ENCODE results near the gene PRSS56.

Gene PRSS56

DNA sequence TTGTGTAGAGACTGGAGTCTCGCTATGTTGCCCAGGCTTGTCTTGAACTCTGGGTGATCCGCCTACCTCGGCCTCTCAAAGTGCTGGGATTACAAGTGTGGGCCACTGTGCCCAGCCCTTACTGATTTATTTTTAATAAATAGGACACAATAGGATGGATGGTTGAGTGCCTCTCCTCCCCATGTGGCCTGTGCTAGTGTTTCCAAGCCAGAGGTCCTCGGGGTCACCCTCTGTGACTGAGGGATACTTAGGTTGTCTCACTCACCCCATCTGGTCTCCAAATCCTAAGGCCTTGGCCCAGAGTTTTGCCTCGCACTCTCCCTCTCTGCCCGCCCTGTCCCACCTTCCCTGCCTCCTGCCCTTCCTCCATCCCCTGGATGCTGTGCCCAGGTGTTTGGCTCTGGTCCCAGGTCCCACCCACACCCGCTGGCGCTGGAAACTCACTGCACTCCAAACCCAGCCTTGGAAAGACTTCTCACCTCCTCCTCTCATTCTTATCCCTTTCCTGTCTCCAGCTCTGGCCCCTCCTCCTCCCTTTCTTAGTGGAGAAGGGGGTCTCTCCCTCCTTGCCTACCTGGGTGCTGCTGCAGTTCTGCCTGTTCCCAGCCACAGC is 27.8 kb upstream of the PRSS56 start:
- H3K4me3 ChIP-seq (ENCODE audit: low read depth, low read length), result peak overlapping the region; percentile 45
- WGBS (ENCODE audit: extremely low coverage, insufficient coverage, insufficient read length), result no CpG with 5 or more reads among the region's 8 CpGs
- no peak overlapping the region for H2BK5ac ChIP-seq (ENCODE audit: low read depth, low read length, poor library complexity)
- H4K8ac ChIP-seq (ENCODE audit: low read depth, low read length), result no peak overlapping the region
- no peak overlapping the region for H2BK120ac ChIP-seq (ENCODE audit: insufficient read depth, low read length, poor library complexity)
- H3K14ac ChIP-seq (ENCODE audit: low read length), result no peak overlapping the region
- H3K18ac ChIP-seq (ENCODE audit: low read length), result no peak overlapping the region
- no peak overlapping the region for H4K91ac ChIP-seq (ENCODE audit: low read depth, low read length)
- H3K27ac ChIP-seq (ENCODE audit: low read depth, low read length), result no peak overlapping the region
- H3K79me2 ChIP-seq (ENCODE audit: control insufficient read depth, insufficient read depth, low read length, poor library complexity), result no peaks in the 10 kb centered on the region
- no peak overlapping the region for H3K9ac ChIP-seq (ENCODE audit: low read length)
- H2AK5ac ChIP-seq (ENCODE audit: low read length), result no peak overlapping the region
- H2BK12ac ChIP-seq (ENCODE audit: low read length), result no peak overlapping the region
- peaks cover 4% of the 10 kb centered on the region for H3K9me3 ChIP-seq (ENCODE audit: insufficient read depth, low read depth, low read length)
- H4K12ac ChIP-seq (ENCODE audit: low read depth, low read length), result no peak overlapping the region
- H3K36me3 ChIP-seq (ENCODE audit: control insufficient read depth in 1 of 2, insufficient read depth in 2 of 2, low read length in 2 of 2), result no peaks in the 10 kb centered on the region
- no peak overlapping the region for H3K23ac ChIP-seq (ENCODE audit: low read length)
- DNase-seq, result no peak
- peaks cover 19% of the 10 kb centered on the region for H3K27me3 ChIP-seq (ENCODE audit: insufficient read depth, low read length)
- H3K4me2 ChIP-seq (ENCODE audit: low read length), result no peak overlapping the region
- H3K4me1 ChIP-seq (ENCODE audit: control insufficient read depth in 1 of 2, insufficient read depth in 2 of 2, low read length in 2 of 2), result no peaks in the 10 kb centered on the region
- no peak overlapping the region for H2AFZ ChIP-seq (ENCODE audit: insufficient read depth, low read length, poor library complexity)
- H3K4ac ChIP-seq (ENCODE audit: low read depth, low read length), result no peak overlapping the region
- no peaks in the 10 kb centered on the region for H3K79me1 ChIP-seq (ENCODE audit: low read length)

GRCh38 chr2:232492963-232493700 is 27.1 kb upstream of the PRSS56 start:
- no peak overlapping the region for H3K23ac ChIP-seq (ENCODE audit: low read length)

DNA sequence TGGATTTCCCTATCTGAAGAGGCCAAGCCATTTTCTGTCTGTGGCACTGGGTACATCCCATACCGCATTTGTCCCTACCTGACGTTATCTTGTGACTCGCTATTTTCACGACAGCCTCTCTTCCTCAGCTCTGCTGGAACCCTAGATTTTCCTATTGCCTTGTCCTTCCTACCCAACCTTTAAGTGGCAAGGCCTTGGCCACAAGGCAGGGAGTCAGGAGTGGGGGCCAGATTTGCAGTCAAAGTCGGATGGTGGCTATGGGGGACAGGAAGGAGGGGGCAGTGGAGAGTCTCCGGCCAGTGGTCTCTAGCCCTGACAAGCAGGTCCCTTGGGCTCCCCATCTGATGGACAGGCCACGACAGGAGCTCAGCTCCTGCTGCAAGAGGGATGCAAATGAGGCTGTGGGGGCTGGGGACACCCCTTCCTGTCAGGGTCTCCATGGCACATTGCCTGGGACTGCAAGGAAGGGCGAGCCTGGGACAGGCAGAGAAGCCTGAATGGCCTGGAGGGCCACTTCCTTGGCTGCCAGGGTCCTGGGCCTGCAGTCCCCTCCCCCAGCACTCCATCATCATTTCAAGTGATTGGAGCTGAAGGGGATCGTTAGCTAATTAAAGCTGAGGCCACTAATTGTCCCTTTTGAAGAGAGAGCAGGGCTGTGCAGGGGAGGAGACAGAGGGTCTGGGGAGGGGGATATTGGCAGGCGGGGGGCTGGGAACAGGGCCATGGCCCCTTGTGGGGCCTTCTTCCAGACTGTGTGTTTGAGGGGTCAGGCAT is 26.3 kb upstream of the PRSS56 start:
- no peak overlapping the region for H3K23ac ChIP-seq (ENCODE audit: low read length)
- no peak overlapping the region for H2BK5ac ChIP-seq (ENCODE audit: low read depth, low read length, poor library complexity)
- H4K91ac ChIP-seq (ENCODE audit: low read depth, low read length), result no peak overlapping the region
- peaks cover 4% of the 10 kb centered on the region for H3K9me3 ChIP-seq (ENCODE audit: insufficient read depth, low read depth, low read length)
- no peak overlapping the region for H3K14ac ChIP-seq (ENCODE audit: low read length)
- no peaks in the 10 kb centered on the region for H3K36me3 ChIP-seq (ENCODE audit: control insufficient read depth in 1 of 2, insufficient read depth in 2 of 2, low read length in 2 of 2)
- no peaks in the 10 kb centered on the region for H3K79me2 ChIP-seq (ENCODE audit: control insufficient read depth, insufficient read depth, low read length, poor library complexity)
- H3K4ac ChIP-seq (ENCODE audit: low read depth, low read length), result no peak overlapping the region
- no peaks in the 10 kb centered on the region for H3K79me1 ChIP-seq (ENCODE audit: low read length)
- H3K4me2 ChIP-seq (ENCODE audit: low read length), result no peak overlapping the region
- H3K27ac ChIP-seq (ENCODE audit: low read depth, low read length), result no peak overlapping the region
- H3K27me3 ChIP-seq (ENCODE audit: insufficient read depth, low read length), result peaks cover 3% of the 10 kb centered on the region
- H3K9ac ChIP-seq (ENCODE audit: low read length), result no peak overlapping the region
- WGBS (ENCODE audit: extremely low coverage, insufficient coverage, insufficient read length), result no CpG with 5 or more reads among the region's 10 CpGs
- H2BK120ac ChIP-seq (ENCODE audit: insufficient read depth, low read length, poor library complexity), result no peak overlapping the region
- H2AFZ ChIP-seq (ENCODE audit: insufficient read depth, low read length, poor library complexity), result no peak overlapping the region
- no peak for DNase-seq
- no peak overlapping the region for H2AK5ac ChIP-seq (ENCODE audit: low read length)
- H2BK12ac ChIP-seq (ENCODE audit: low read length), result no peak overlapping the region
- H3K4me1 ChIP-seq (ENCODE audit: control insufficient read depth in 1 of 2, insufficient read depth in 2 of 2, low read length in 2 of 2), result no peaks in the 10 kb centered on the region
- H4K12ac ChIP-seq (ENCODE audit: low read depth, low read length), result no peak overlapping the region
- H4K8ac ChIP-seq (ENCODE audit: low read depth, low read length), result no peak overlapping the region
- H3K4me3 ChIP-seq (ENCODE audit: low read depth, low read length), result no peak overlapping the region
- no peak overlapping the region for H3K18ac ChIP-seq (ENCODE audit: low read length)

More at GRCh38 chr2:232492963-232493700, 27.1 kb upstream of the PRSS56 start:
- H3K9ac ChIP-seq (ENCODE audit: low read length), result no peak overlapping the region
- H3K4ac ChIP-seq (ENCODE audit: low read depth, low read length), result no peak overlapping the region
- no peak overlapping the region for H4K12ac ChIP-seq (ENCODE audit: low read depth, low read length)
- no peak overlapping the region for H2BK12ac ChIP-seq (ENCODE audit: low read length)
- DNase-seq, result no peak
- no peak overlapping the region for H4K91ac ChIP-seq (ENCODE audit: low read depth, low read length)
- H2AFZ ChIP-seq (ENCODE audit: insufficient read depth, low read length, poor library complexity), result no peak overlapping the region
- no CpG with 5 or more reads among the region's 24 CpGs for WGBS (ENCODE audit: extremely low coverage, insufficient coverage, insufficient read length)
- H3K79me2 ChIP-seq (ENCODE audit: control insufficient read depth, insufficient read depth, low read length, poor library complexity), result no peaks in the 10 kb centered on the region
- no peaks in the 10 kb centered on the region for H3K79me1 ChIP-seq (ENCODE audit: low read length)
- no peak overlapping the region for H3K14ac ChIP-seq (ENCODE audit: low read length)
- no peaks in the 10 kb centered on the region for H3K36me3 ChIP-seq (ENCODE audit: control insufficient read depth in 1 of 2, insufficient read depth in 2 of 2, low read length in 2 of 2)
- no peaks in the 10 kb centered on the region for H3K4me1 ChIP-seq (ENCODE audit: control insufficient read depth in 1 of 2, insufficient read depth in 2 of 2, low read length in 2 of 2)
- H3K27ac ChIP-seq (ENCODE audit: low read depth, low read length), result no peak overlapping the region
- H3K9me3 ChIP-seq (ENCODE audit: insufficient read depth, low read depth, low read length), result peaks cover 4% of the 10 kb centered on the region
- H2AK5ac ChIP-seq (ENCODE audit: low read length), result no peak overlapping the region
- no peak overlapping the region for H2BK5ac ChIP-seq (ENCODE audit: low read depth, low read length, poor library complexity)
- no peak overlapping the region for H3K4me3 ChIP-seq (ENCODE audit: low read depth, low read length)
- H2BK120ac ChIP-seq (ENCODE audit: insufficient read depth, low read length, poor library complexity), result no peak overlapping the region
- H3K4me2 ChIP-seq (ENCODE audit: low read length), result no peak overlapping the region
- peaks cover 11% of the 10 kb centered on the region for H3K27me3 ChIP-seq (ENCODE audit: insufficient read depth, low read length)
- H4K8ac ChIP-seq (ENCODE audit: low read depth, low read length), result no peak overlapping the region
- H3K18ac ChIP-seq (ENCODE audit: low read length), result no peak overlapping the region

DNA sequence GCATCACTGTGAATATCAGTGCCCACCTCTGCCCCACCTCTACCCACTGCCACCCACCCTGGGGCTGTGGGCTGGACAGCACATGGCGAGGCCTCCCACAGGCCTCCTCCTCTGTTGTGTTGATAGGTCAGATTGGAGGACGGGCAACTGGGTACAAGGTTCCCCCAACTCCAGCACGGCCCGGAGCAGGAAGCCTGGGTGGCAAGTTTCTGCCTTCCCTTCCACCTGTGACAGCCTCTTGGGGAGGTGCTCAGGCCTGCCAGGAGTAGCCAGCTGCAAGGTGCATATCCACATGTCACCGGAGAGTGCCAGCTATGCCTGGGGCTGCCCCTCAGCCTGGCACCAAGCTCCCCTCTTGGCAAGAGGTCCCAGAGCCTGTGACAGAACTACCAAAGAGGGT is 25.6 kb upstream of the PRSS56 start:
- no peaks in the 10 kb centered on the region for H3K79me2 ChIP-seq (ENCODE audit: control insufficient read depth, insufficient read depth, low read length, poor library complexity)
- no peak overlapping the region for H3K14ac ChIP-seq (ENCODE audit: low read length)
- no peak overlapping the region for H2BK5ac ChIP-seq (ENCODE audit: low read depth, low read length, poor library complexity)
- H3K4me3 ChIP-seq (ENCODE audit: low read depth, low read length), result no peak overlapping the region
- H3K9ac ChIP-seq (ENCODE audit: low read length), result no peak overlapping the region
- H4K12ac ChIP-seq (ENCODE audit: low read depth, low read length), result no peak overlapping the region
- H4K91ac ChIP-seq (ENCODE audit: low read depth, low read length), result no peak overlapping the region
- H3K4me2 ChIP-seq (ENCODE audit: low read length), result no peak overlapping the region
- no peak overlapping the region for H3K23ac ChIP-seq (ENCODE audit: low read length)
- H3K79me1 ChIP-seq (ENCODE audit: low read length), result no peaks in the 10 kb centered on the region
- no peak for DNase-seq
- no peak overlapping the region for H2BK120ac ChIP-seq (ENCODE audit: insufficient read depth, low read length, poor library complexity)
- H3K9me3 ChIP-seq (ENCODE audit: insufficient read depth, low read depth, low read length), result peaks cover 9% of the 10 kb centered on the region
- no peak overlapping the region for H2AFZ ChIP-seq (ENCODE audit: insufficient read depth, low read length, poor library complexity)
- H4K8ac ChIP-seq (ENCODE audit: low read depth, low read length), result no peak overlapping the region
- no peak overlapping the region for H2AK5ac ChIP-seq (ENCODE audit: low read length)
- WGBS (ENCODE audit: extremely low coverage, insufficient coverage, insufficient read length), result no CpG with 5 or more reads among the region's 5 CpGs
- no peak overlapping the region for H3K18ac ChIP-seq (ENCODE audit: low read length)
- no peak overlapping the region for H3K4ac ChIP-seq (ENCODE audit: low read depth, low read length)
- no peaks in the 10 kb centered on the region for H3K36me3 ChIP-seq (ENCODE audit: control insufficient read depth in 1 of 2, insufficient read depth in 2 of 2, low read length in 2 of 2)
- H3K27me3 ChIP-seq (ENCODE audit: insufficient read depth, low read length), result peaks cover 2% of the 10 kb centered on the region
- H2BK12ac ChIP-seq (ENCODE audit: low read length), result no peak overlapping the region
- no peaks in the 10 kb centered on the region for H3K4me1 ChIP-seq (ENCODE audit: control insufficient read depth in 1 of 2, insufficient read depth in 2 of 2, low read length in 2 of 2)
- H3K27ac ChIP-seq (ENCODE audit: low read depth, low read length), result no peak overlapping the region
